GM11168 (cell line): ENCODE results near the gene DR1.
"Not testable (repeated sequence)": the region's sequence is repeated elsewhere in the genome, so short reads cannot be mapped to it uniquely, and the experiment has no call there.

Source experiments
- in situ Hi-C: fragments of 300-500 bp; cut with MboI; formaldehyde crosslinking; loops from one replicate; pipeline ENCODE4 v1.12.0; 2022; ENCODE audit warnings: low sequenced_read_pairs; ENCODE audit not compliant: unreplicated experiment

The DR1 gene

GRCh38 chr1:93338387-93339146 lies 7.1 kb upstream of the DR1 start:
- in situ Hi-C loops: no loop called here

GRCh38 chr1:93339171-93339697 lies 6.5 kb upstream of the DR1 start:
- in situ Hi-C loops: no loop called here

DNA sequence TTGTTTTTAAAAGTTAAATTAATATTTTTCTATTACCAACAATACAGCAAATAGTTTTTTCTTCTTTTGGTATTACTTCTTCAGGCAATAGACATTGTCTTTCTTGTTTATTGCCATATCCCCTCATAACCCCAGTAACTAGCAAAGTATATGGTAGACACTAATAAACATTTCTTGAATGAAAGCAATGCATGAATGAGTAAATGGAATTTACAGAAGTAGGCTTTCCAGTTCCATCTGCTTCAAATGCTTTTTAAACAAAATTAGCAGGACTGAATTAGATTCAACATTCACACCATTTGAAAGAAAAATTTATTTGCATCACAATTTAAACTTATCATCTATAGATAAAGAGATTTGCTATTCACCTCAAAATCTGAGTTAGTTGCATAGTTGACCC lies 5.6 kb upstream of the DR1 start:
- in situ Hi-C loops: no loop called here

GRCh38 chr1:93344484-93344883 lies 1.2 kb upstream of the DR1 start:
- in situ Hi-C loops: no loop called here

DNA sequence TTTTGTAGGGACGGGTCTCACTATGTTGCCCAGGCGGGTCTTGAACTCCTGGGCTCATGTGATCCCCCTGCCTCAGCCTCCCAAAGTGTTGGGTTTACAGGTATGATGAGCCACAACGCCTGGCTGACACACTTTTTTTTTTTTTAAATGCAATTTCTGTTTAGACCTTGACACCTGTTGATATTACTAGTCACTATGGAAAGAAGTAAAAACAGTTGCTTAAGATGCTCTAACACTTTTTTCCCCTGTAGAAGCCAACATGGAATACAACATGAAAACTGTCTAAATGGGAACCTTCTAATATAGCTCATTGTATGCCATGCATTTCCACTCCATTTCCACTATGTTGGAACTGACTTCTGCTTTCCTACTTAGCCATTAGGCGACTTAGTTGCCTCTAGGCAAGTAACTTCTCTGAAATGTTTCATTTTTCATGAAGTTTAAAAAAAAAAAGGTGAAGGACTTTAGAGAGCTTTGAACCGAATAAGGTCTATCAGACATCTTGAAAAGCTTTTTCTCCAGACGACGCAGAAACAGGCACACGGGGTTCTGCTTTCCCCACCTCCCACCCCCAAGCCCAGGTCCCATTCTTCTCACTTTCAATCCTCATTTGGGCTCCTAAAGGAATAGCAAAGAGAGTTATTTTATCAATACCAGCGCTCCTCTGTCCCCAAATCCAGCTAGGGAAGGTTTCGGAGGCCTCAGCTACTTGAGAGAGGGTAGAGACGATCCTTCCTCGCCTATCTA lies 648 bp upstream of the DR1 start:
- in situ Hi-C loops: no loop called here

- in situ Hi-C loops: no loop called here
Measured at GRCh38 chr1:93346421-93346993, 800 bp downstream of the DR1 start.

DNA sequence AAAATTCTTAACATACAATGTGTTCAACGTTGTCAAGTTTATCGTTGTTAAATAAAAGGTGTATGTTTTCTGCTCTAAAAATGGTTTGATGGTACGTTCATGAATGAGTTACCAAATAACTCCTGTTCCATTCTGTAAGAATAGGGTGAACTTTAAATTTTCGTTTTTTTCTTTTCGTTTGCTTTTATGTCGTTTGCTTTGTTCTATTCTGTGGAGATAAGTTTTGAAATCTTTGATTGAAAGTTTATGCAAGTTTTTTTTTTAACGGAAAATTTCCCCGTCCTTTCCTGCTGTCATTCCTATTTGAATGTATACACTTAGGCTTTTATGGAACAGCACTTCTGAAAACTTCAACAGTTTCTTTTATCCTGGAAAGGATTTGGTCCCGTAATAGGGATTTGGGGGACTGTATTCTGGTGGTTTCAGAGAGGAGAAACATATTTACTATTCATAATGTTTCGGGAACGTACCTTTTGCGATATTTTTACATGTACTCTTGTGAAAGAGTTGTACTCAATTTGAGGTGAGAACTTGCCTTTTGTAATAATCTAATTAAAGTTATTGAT lies 1.7 kb downstream of the DR1 start:
- in situ Hi-C loops: no loop called here

- in situ Hi-C loops: no loop called here
Measured at GRCh38 chr1:93348104-93348728, 2.5 kb downstream of the DR1 start.

DNA sequence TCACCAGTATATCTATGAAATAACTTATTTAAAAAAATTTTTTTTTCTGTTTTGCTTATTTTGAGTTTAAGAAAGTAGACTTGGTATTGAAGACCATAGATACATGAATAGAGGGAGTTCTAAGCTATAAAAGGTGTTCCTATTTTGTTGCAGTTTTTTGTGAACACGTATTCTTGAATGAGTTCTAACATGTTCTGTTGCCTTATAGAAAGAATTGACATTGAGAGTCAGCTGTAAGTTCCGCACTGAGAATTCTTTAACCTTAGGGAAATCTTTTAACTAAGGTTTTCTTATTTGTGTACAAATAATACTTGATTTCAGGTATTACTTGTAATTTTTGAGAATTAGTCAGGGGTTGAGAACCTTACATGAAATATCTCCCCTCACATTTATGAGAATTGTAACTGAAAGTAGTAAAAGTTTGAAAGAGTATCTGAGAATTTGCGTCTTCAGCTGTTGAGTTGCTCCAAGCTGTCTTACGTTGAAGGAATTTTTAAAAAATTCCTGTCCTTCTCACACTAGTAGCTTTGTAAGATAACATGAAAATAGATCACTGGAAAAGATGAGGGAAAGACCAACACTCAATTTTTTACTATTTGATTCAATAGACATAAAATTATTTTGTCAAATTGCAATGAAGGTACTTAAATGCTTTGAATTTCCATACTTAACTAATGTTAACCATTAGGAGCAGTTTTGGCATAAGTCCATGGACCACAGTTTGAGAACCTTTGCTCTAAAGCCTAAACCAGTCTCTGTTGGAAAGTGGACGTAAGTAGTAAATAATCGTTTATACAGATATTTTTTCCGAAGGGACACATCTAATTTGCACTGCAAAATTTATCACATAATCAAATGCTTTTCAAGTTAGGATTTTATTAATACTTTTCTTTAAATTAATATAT lies 3.8 kb downstream of the DR1 start:
- in situ Hi-C loops: no loop called here

DNA sequence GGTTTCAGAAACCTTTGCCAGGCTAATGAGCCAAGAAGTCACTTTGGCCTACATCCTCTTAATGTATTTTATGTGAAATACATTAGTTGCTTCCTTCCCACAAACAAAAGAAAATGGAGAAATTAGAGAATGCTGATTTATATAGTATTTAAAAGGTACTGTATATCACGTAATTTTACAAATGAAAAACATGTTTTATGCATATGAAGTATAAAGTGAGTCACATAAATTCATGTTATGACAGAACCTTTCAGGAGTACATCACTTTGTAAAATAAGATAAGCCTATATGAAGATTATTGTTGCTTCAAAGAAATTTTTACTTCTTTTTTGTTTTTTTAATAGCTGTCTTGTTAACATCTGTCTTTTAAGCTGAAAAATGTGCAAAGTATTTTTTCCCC lies 4.6 kb downstream of the DR1 start:
- in situ Hi-C loops: no loop called here

DNA sequence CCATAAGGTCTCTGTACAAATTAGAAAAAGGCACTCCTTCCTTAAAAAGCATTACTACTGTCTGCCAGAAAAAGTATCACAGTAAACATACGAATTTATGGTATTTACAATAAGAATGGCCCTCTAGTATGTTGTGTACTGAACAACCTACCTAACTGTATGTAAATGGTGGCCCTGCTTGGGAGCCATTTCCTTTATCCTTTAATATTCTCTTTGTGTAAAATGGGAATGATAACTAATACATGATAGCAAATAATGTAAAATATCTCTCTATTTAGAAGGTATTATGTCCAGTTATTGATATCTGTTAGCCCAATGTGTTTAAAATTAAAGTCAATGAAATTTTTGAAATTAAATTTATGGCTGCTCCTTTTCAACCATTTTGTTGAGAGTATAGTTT lies 5.2 kb downstream of the DR1 start:
- in situ Hi-C loops: no loop called here

DNA sequence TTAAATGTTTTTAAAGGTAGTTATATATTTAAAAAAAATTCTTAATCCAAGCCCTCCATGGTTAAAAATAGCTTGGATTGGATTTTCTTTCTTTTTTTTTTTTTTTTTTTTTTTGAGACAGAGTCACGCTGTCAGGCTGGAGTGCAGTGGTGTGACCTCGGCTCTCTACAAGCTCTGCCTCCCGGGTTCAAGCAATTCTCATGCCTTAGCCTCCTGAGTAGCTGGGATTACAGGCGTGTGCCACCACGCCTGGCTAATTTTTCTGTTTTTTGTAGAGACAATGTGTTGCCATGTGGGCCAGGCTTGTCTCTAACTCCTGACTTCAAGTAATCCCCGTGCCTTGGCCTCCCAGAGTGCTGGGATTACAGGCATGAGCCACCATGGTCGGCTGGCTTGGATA lies 5.6 kb downstream of the DR1 start:
- in situ Hi-C loops: not testable (repeated sequence)

DNA sequence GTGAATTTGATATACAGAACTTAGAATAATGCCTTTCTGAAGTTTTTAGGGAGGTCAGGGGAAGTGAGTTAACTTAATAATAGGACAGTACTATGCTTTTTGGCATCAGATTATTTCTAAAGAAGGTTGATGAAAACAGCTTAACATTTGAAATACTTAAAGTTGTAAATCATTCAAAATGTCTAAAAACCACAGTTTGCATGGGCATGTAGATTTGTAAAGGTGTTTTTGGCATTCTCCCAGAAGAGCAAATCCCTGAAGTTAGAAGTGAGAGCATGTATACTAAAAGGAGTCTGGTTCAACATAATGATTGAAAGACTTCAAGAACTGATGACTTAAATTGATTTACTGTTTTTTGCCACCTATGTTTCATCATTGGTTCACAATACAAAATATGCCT lies 6.7 kb downstream of the DR1 start:
- in situ Hi-C loops: no loop called here

DNA sequence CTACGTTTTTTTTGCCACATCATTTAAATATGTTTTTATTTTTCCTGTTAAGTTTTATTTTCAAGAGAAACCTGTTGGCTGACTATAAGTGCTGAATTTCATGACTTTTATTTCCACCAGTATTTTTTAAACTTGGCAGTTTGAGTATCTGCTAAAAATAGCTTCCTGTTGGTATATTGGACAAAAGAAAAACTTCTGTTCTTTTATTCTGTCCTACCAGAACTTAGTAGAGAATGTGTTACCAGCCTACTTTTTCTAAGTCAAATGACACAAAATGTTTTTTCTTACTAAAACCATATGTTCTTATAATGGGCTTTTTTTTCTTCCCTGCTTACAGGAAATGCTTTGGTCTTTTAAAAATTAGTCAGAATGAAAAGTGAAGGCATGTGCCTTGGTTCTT lies 7.6 kb downstream of the DR1 start:
- in situ Hi-C loops: no loop called here

- in situ Hi-C loops: no loop called here
Measured at GRCh38 chr1:93354749-93355148, 9.0 kb downstream of the DR1 start.

DNA sequence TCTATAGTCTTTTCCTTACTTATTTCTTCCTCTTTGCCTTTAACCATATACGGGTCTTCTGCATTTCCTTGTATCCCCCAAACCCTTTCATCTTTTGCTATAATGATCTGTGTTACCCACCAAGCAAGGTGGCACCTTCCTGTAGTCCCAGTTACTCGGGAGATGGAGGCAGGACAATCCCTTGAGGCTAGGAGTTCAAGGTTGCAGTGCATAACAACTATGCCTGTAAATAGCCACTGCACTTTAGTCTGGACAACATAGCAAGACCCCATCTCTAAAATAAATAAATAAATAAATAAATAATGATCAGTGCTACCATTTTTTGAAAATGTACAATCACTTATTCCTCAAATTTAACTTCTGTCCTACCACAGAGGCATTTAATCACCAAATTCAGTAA lies 11.5 kb downstream of the DR1 start:
- in situ Hi-C loops: no loop called here

DNA sequence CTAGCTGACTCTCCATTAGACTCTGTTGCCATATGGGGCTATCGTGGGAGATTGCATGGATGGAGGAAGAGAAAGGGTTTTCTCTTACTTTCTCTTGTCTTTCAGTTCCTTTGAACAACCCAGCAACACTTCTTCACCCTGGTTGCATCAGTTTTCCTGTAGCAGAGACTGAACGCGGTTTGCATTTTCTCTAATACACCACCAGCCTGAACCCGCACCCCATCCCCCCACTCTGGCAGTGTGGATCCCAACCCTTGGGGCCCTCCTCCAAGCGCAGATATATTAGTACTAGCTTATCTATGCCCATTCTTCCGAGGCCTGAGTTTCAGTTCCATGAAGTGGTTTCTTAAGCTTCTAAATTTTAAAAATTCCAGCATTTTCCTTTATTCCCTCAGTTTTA lies 12.6 kb downstream of the DR1 start:
- in situ Hi-C loops: no loop called here

- in situ Hi-C loops: no loop called here
Measured at GRCh38 chr1:93360111-93360510, 14.4 kb downstream of the DR1 start.

DNA sequence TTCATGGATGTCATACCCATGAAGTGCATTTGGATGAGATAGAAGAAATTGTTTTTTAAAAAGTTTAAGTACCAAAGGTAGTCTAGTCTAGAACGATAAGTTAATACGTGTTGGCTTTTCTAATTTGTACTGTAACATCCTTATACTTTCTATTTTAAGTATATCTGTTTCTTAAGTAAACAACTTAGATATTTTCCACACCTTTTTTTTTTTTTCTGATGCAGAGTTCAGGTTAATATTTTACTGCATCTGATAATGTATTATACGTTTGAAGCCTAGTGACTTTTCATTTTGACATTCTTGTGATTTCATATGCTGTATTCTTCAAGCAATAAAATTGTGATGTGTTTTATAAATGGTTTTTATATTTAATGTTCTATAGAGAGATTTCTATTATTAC lies 16.5 kb downstream of the DR1 start:
- in situ Hi-C loops: no loop called here

DNA sequence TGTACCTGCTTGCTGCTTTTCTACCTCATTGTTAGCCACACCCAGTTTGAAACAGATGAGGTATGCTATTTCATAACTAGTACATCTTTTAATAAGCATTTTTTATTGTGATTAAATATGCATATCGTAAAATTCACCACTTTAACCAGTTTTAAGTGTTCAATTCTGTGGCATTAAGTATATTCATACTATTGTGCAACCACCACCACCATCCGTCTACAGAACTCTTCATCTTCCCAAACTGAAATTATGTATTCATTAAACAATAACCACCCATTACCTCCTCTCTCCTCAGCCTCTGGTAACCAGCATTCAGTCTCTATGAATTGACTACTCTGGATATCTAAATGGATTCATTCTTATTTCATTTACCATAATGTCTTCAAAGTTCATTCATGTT lies 20.1 kb downstream of the DR1 start:
- in situ Hi-C loops: no loop called here
